Endodermal cell (in vitro differentiated cells): Measurements from ENCODE around the gene NEK4. TPM values are rescaled to one million over a fixed set of nuclear protein-coding genes. Genes with fewer than 3 reads are reported as not detected.
"Not testable (repeated sequence)": the region's sequence is repeated elsewhere in the genome, so short reads cannot be mapped to it uniquely, and the experiment has no call there.

ENCODE experiments used
- DNase-seq: peaks from one replicate; pipeline ENCODE4 v3.0.0-alpha.2; 2017
- H3K27ac ChIP-seq: 2 replicates; pipeline ENCODE4 v1.5.1; 2013; ENCODE audit warnings: mild to moderate bottlenecking, low read depth, low read length, moderate library complexity
- H3K27me3 ChIP-seq: 2 replicates; pipeline ENCODE4 v1.6.1; 2013; ENCODE audit warnings: mild to moderate bottlenecking, low read length, moderate library complexity; ENCODE audit not compliant: insufficient read depth, control insufficient read depth, poor library complexity, severe bottlenecking
- H3K36me3 ChIP-seq: 2 replicates; pipeline ENCODE4 v1.7.0; 2013; ENCODE audit warnings: mild to moderate bottlenecking, low read length, moderate library complexity; ENCODE audit not compliant: control insufficient read depth, insufficient read depth
- H3K4me1 ChIP-seq: one replicate; pipeline ENCODE4 v1.7.0; 2013; ENCODE audit warnings: low read length; ENCODE audit not compliant: control insufficient read depth, insufficient read depth
- H3K4me3 ChIP-seq: 2 replicates; pipeline ENCODE4 v1.5.1; 2013; ENCODE audit warnings: mild to moderate bottlenecking, low read length, moderate library complexity
- H3K9ac ChIP-seq: 2 replicates; pipeline ENCODE4 v1.6.1; 2013; ENCODE audit warnings: mild to moderate bottlenecking, low read length, moderate library complexity; ENCODE audit not compliant: poor library complexity, severe bottlenecking; ENCODE audit errors: extremely low read depth
- H3K9me3 ChIP-seq: 2 replicates; pipeline ENCODE4 v1.6.1; 2013; ENCODE audit warnings: mild to moderate bottlenecking, low read length, moderate library complexity; ENCODE audit not compliant: control insufficient read depth
- H3K27ac Mint-ChIP-seq: 2 replicates; pipeline ENCODE4 v1.8.0; 2020; ENCODE audit warnings: mixed read lengths
- H3K27me3 Mint-ChIP-seq: 2 replicates; pipeline ENCODE4 v1.8.0; 2021; ENCODE audit warnings: mild to moderate bottlenecking, mixed read lengths; ENCODE audit not compliant: insufficient read depth
- H3K36me3 Mint-ChIP-seq: 2 replicates; pipeline ENCODE4 v1.8.0; 2020; ENCODE audit warnings: low read depth, mixed read lengths
- H3K4me1 Mint-ChIP-seq: 2 replicates; pipeline ENCODE4 v1.8.0; 2020; ENCODE audit warnings: mixed read lengths
- H3K4me3 Mint-ChIP-seq: 2 replicates; pipeline ENCODE4 v1.8.0; 2020; ENCODE audit warnings: mild to moderate bottlenecking, moderate library complexity, mixed read lengths
- H3K9me3 Mint-ChIP-seq: 2 replicates; pipeline ENCODE4 v1.8.0; 2020; ENCODE audit warnings: mild to moderate bottlenecking, mixed read lengths
- WGBS, 2 experiments: methylation state at CpG; one replicate each; pipeline versions ENCODE4 v1.1.5 to v1.1.7; 2013; ENCODE audit warnings: missing lambda C conversion rate in 2 of 2, mixed read lengths in 1 of 2; ENCODE audit not compliant: insufficient coverage in 1 of 2, insufficient read length in 1 of 2; 5-methylcytosine and 5-hydroxymethylcytosine counted together
- total RNA-seq, 2 donors: library from RNA; stranded (reverse); fragmentation: NEBNext Ultra II Directional in 1 of 2; extraction: Animal tissue kit (Norgen Biotek cat#: 25700) in 1 of 2; gene quantifications; 2 replicates in 1 of 2; 3 replicates in 1 of 2; pipeline ENCODE4 v1.2.1, GENCODE V29; 2021
- TF ChIP-seq, protein P1 (sequence below): fragments of 200-600 bp; sonication (generic); conservative IDR thresholded peaks from 2 replicates; pipeline ENCODE4 v1.5.0; 2021; ENCODE audit warnings: antibody characterized with exemption, mild to moderate bottlenecking

Gene NEK4
- total RNA-seq, 2 donors from 2014 or later = 44.2 to 49.5 TPM

DNA sequence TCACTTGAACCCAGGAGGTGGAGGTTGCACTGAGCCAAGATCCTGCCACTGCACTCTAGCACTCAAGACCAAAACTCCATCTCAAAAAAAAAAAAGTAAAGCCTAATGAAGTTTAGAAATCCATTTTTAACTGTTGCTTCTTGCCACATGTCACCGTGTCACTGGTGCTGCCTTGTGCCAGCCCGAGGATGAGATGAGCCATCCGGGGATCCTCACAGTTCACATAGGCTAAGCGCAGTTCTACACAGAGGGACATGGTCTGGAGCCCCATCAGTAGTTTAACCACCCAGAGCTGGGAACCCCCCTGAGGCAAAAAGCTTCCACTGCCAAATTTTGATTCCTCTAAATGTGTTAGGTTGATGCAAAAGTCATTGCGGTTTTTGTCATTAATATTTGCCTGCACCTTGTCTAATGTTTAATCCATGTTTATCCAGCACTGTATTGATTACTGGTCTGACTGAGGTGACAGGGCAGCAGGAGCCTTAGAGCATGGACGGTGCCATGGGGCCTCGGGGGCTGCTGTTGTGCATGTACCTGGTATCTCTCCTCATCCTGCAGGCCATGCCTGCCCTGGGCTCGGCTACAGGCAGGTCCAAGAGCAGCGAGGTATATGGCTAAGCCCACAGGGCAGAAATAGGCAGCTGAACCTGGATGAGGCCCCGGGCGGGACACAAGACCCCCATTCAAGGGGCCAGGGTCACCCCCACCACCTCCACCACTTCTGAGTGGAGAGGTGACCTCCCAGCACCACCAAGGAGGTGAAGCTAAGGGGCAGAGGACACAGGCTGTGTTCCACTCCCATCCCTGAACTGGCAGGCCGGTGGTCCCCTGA is 6.6 kb upstream of the NEK4 start, which contains the start of gene ITIH1:
Gene ITIH1 (plus strand): TSS at position 473 of the 832 bp plus-strand sequence. CDS start 17 bp downstream, at position 490.
- TF ChIP-seq, protein P1, sequence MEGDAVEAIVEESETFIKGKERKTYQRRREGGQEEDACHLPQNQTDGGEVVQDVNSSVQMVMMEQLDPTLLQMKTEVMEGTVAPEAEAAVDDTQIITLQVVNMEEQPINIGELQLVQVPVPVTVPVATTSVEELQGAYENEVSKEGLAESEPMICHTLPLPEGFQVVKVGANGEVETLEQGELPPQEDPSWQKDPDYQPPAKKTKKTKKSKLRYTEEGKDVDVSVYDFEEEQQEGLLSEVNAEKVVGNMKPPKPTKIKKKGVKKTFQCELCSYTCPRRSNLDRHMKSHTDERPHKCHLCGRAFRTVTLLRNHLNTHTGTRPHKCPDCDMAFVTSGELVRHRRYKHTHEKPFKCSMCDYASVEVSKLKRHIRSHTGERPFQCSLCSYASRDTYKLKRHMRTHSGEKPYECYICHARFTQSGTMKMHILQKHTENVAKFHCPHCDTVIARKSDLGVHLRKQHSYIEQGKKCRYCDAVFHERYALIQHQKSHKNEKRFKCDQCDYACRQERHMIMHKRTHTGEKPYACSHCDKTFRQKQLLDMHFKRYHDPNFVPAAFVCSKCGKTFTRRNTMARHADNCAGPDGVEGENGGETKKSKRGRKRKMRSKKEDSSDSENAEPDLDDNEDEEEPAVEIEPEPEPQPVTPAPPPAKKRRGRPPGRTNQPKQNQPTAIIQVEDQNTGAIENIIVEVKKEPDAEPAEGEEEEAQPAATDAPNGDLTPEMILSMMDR = no peak
- H3K4me1 Mint-ChIP-seq = no peaks in the 10 kb centered on the region
- no peaks in the 10 kb centered on the region for H3K36me3 Mint-ChIP-seq
- H3K27me3 ChIP-seq = peaks cover 7% of the 10 kb centered on the region
- DNase-seq = peak; percentile 40
- no peak within 1 kb of the TSS for H3K4me3 ChIP-seq
- no peak within 1 kb of the TSS for H3K4me3 Mint-ChIP-seq
- H3K9me3 ChIP-seq = no peaks in the 10 kb centered on the region
- no peaks in the 10 kb centered on the region for H3K36me3 ChIP-seq
- H3K9me3 Mint-ChIP-seq = no peaks in the 10 kb centered on the region
- no peak within 1 kb of the TSS for H3K9ac ChIP-seq
- H3K27me3 Mint-ChIP-seq = peaks cover 14% of the 10 kb centered on the region
- H3K4me1 ChIP-seq = no peaks in the 10 kb centered on the region
- H3K27ac ChIP-seq = no peak within 1 kb of the TSS
- 91 to 92% methylated on average over 9 to 12 of the region's 12 CpGs for WGBS, 2 experiments
- no peak within 1 kb of the TSS for H3K27ac Mint-ChIP-seq

GRCh38 chr3:52776486-52776885 is 5.7 kb upstream of the NEK4 start:
- not testable (repeated sequence) for H3K4me3 Mint-ChIP-seq, H3K9ac ChIP-seq, H3K27ac ChIP-seq, H3K9me3 Mint-ChIP-seq, H3K4me1 Mint-ChIP-seq, H3K27me3 ChIP-seq, H3K4me1 ChIP-seq, H3K27ac Mint-ChIP-seq, H3K36me3 ChIP-seq, H3K36me3 Mint-ChIP-seq, H3K9me3 ChIP-seq, H3K4me3 ChIP-seq
- WGBS, 2 experiments = 80 to 82% methylated on average over 4 to 6 of the region's 6 CpGs
- H3K27me3 Mint-ChIP-seq = peaks cover 11% of the 10 kb centered on the region
- peak; percentile 24 for DNase-seq

- peaks cover 3% of the 10 kb centered on the region for H3K4me1 Mint-ChIP-seq
- H3K4me3 Mint-ChIP-seq = no peak overlapping the region
- Histone ChIP-seq H3K9ac (no peak overlapping the region), H3K36me3 (no peaks in the 10 kb centered on the region), H3K4me1 (no peaks in the 10 kb centered on the region), H3K27ac (no peak overlapping the region), H3K9me3 (no peaks in the 10 kb centered on the region), H3K4me3 (no peak overlapping the region), H3K27me3 (no peaks in the 10 kb centered on the region)
- 85 to 89% methylated on average over 7 to 8 of the region's 8 CpGs for WGBS, 2 experiments
- peaks cover 11% of the 10 kb centered on the region for H3K27me3 Mint-ChIP-seq
- no peaks in the 10 kb centered on the region for H3K36me3 Mint-ChIP-seq
- no peak overlapping the region for H3K27ac Mint-ChIP-seq
- H3K9me3 Mint-ChIP-seq = no peaks in the 10 kb centered on the region
- peak; percentile 27 for DNase-seq
- TF ChIP-seq, protein P1 = no peak
These were observed 5.1 kb upstream of the NEK4 start for GRCh38 chr3:52775877-52776276.
